Peyer's patch (tissue), 4 donors: Measurements from ENCODE around the gene ARRDC3.

Experiments used
- POLR2A ChIP-seq, 2 donors: fragments of 450-650 bp; IDR thresholded peaks; one replicate each; pipeline ENCODE4 v1.5.1; 2017; ENCODE audit warnings: antibody characterized with exemption in 2 of 2, mild to moderate bottlenecking in 2 of 2, moderate library complexity in 2 of 2
- TF ChIP-seq, protein P1 (sequence below), 6 experiments: fragments of 450-650 bp in 4 of 6; fragments of 200-600 bp in 2 of 6; sonication (generic) in 1 of 6; IDR thresholded peaks; one replicate each; pipeline ENCODE4 v1.5.1; 2017 to 2019; ENCODE audit warnings: antibody characterized with exemption in 6 of 6, mild to moderate bottlenecking in 3 of 6, moderate library complexity in 1 of 6

DNA sequence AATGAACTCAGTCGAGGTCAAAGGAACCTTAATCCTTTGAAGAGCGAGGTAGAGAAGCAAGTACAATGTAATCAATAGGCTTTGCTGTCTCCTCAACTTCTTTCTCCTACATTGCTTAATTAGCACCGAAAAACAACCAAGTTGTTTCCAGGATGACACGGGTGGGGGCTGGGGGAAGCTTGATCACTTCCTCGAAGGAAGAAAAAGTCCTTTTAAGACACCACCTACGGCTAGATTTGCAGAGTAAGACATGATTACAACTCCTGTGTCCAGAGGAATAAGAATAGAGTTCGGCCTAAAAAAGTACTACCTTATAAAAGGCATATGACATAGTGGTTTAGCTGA is 811 bp upstream of the ARRDC3 start:
- TF ChIP-seq, protein P1, sequence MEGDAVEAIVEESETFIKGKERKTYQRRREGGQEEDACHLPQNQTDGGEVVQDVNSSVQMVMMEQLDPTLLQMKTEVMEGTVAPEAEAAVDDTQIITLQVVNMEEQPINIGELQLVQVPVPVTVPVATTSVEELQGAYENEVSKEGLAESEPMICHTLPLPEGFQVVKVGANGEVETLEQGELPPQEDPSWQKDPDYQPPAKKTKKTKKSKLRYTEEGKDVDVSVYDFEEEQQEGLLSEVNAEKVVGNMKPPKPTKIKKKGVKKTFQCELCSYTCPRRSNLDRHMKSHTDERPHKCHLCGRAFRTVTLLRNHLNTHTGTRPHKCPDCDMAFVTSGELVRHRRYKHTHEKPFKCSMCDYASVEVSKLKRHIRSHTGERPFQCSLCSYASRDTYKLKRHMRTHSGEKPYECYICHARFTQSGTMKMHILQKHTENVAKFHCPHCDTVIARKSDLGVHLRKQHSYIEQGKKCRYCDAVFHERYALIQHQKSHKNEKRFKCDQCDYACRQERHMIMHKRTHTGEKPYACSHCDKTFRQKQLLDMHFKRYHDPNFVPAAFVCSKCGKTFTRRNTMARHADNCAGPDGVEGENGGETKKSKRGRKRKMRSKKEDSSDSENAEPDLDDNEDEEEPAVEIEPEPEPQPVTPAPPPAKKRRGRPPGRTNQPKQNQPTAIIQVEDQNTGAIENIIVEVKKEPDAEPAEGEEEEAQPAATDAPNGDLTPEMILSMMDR (IDR thresholded peaks at IDR 0.05), result no peak
- no peak for TF ChIP-seq POLR2A (IDR thresholded peaks at IDR 0.05)
